Neural crest cell (in vitro differentiated cells): ENCODE data around the gene ZNF606. TPM values are rescaled to one million over a fixed set of nuclear protein-coding genes. Genes with fewer than 3 reads are reported as not detected.

Experiments used
- DNase-seq: peaks from one replicate; pipeline ENCODE4 v3.0.0; 2021; ENCODE audit warnings: low read depth, mixed read lengths, low spot score
- H3K27ac Mint-ChIP-seq: one replicate; pipeline ENCODE4 v1.8.0; 2021; ENCODE audit warnings: mild to moderate bottlenecking, mixed read lengths; ENCODE audit not compliant: unreplicated experiment
- H3K27me3 Mint-ChIP-seq: 2 replicates; pipeline ENCODE4 v1.8.0; 2021; ENCODE audit warnings: low read depth, mild to moderate bottlenecking, mixed read lengths
- H3K36me3 Mint-ChIP-seq: 2 replicates; pipeline ENCODE4 v1.8.0; 2021; ENCODE audit warnings: low read depth, mild to moderate bottlenecking, mixed read lengths
- H3K4me1 Mint-ChIP-seq: 2 replicates; pipeline ENCODE4 v1.8.0; 2021; ENCODE audit warnings: mixed read lengths
- H3K4me3 Mint-ChIP-seq: one replicate; pipeline ENCODE4 v1.8.0; 2021; ENCODE audit warnings: mild to moderate bottlenecking, mixed read lengths
- H3K9me3 Mint-ChIP-seq: 2 replicates; pipeline ENCODE4 v1.8.0; 2021; ENCODE audit warnings: mixed read lengths
- CTCF ChIP-seq: fragments of 200-600 bp; sonication (generic); conservative IDR thresholded peaks from 2 replicates; pipeline ENCODE4 v1.5.0; 2021; ENCODE audit warnings: antibody characterized with exemption, mild to moderate bottlenecking
- total RNA-seq: library from RNA; stranded (reverse); gene quantifications from 2 replicates; pipeline ENCODE4 v1.2.1, GENCODE V29; 2021

Gene ZNF606
- total RNA-seq, 1 donor from 2014 or later: 41.5 TPM

GRCh38 chr19:58044886-58045285, 42.3 kb upstream of the ZNF606 start:
- DNase-seq: no peak
- Mint-ChIP-seq H3K4me3 (no peak overlapping the region), H3K36me3 (peaks cover 10% of the 10 kb centered on the region), H3K27me3 (no peaks in the 10 kb centered on the region), H3K9me3 (peaks cover 22% of the 10 kb centered on the region), H3K4me1 (no peaks in the 10 kb centered on the region), H3K27ac (no peak overlapping the region)
- no peak for TF ChIP-seq CTCF

- no peak for DNase-seq
- peaks cover 10% of the 10 kb centered on the region for H3K36me3 Mint-ChIP-seq
- no peak overlapping the region for H3K27ac Mint-ChIP-seq
- no peak overlapping the region for H3K4me3 Mint-ChIP-seq
- no peak for TF ChIP-seq CTCF
- no peaks in the 10 kb centered on the region for H3K4me1 Mint-ChIP-seq
- peaks cover 22% of the 10 kb centered on the region for H3K9me3 Mint-ChIP-seq
- H3K27me3 Mint-ChIP-seq: no peaks in the 10 kb centered on the region
Measured at GRCh38 chr19:58044391-58044790, 41.8 kb upstream of the ZNF606 start.

DNA sequence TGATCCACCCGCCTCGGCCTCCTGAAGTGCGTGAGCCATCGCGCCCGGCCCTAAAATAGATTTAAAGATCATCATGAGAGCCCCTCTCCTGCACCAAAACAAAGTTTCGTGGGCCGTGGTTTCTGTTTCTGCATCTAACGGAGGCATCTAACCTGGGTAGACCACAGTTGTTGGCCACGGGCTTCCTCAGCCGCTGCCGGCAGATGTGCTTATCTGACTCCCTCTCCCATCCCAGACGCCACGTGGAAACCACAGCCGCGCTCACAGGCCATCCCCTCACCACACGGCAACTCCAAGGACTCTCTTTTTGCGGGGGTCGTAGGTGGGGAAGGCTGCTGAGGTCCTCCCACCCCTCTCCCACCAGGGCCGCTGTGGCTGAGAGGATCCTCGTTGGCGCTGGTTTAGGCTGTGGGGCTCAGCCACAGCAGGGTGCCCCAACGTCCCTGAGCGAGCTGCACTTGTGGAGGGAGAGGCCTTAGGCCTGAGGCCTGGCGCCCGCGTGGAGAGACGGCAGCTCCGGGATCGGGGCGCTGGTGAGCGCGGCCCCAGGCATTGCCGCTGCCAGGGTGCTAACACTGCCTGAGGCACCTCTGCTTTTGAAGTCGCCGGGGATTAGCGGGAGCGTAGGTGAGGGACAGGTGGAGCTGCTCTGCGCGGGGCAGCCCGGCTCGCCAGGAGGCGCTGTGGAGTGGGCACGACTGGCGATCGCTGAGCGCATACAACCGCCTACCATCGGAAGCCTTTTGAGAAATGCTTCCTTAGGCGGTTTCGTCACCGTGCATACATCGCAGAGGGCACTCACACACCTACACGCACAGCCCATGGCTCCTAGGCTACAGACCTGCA, 40.1 kb upstream of the ZNF606 start:
- Mint-ChIP-seq H3K4me1 (peaks cover 7% of the 10 kb centered on the region), H3K4me3 (no peak overlapping the region), H3K36me3 (peaks cover 10% of the 10 kb centered on the region), H3K9me3 (peaks cover 15% of the 10 kb centered on the region), H3K27ac (no peak overlapping the region), H3K27me3 (no peaks in the 10 kb centered on the region)
- no peak for TF ChIP-seq CTCF
- no peak for DNase-seq

GRCh38 chr19:58040751-58041525, 38.3 kb upstream of the ZNF606 start:
- no peaks in the 10 kb centered on the region for H3K27me3 Mint-ChIP-seq
- H3K9me3 Mint-ChIP-seq: peaks cover 15% of the 10 kb centered on the region
- H3K4me1 Mint-ChIP-seq: peaks cover 7% of the 10 kb centered on the region
- H3K36me3 Mint-ChIP-seq: peaks cover 10% of the 10 kb centered on the region
- H3K4me3 Mint-ChIP-seq: no peak overlapping the region
- DNase-seq: no peak
- peak overlapping the region; percentile 43 for H3K27ac Mint-ChIP-seq
- no peak for TF ChIP-seq CTCF

DNA sequence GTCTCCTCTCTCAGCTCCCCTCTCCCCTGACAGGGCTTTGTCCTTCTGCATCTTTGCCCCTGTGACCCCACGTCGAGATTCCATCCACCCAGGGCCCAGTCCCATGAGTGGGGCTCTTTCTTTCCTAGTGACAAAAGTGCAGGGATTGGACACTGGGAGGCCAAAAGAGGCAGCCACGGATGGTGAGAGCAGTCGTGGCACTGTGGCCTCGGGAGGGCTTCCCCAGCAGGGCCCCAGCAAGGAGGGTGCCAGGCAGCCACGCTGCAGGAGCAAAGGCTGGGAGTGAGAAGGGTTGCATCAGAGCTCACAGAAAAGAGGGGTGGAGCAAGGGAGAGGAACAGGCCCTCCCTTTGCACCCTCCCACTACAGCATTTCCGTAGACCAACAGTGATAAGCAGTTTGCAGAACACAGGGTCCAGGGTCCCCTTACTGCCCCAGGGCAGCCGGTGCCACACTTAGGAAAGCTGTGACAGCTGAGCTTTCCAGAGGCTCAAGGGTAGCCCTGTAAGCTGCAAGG, 36.1 kb upstream of the ZNF606 start:
- H3K27me3 Mint-ChIP-seq: no peaks in the 10 kb centered on the region
- peaks cover 19% of the 10 kb centered on the region for H3K36me3 Mint-ChIP-seq
- H3K27ac Mint-ChIP-seq: no peak overlapping the region
- DNase-seq: no peak
- H3K4me1 Mint-ChIP-seq: peaks cover 13% of the 10 kb centered on the region
- H3K9me3 Mint-ChIP-seq: peaks cover 20% of the 10 kb centered on the region
- H3K4me3 Mint-ChIP-seq: no peak overlapping the region
- no peak for TF ChIP-seq CTCF
